HG03460 (cell line): Measurements from ENCODE around the gene PRUNE1.

Source experiments
- ATAC-seq: cut with Tn5 transposase; IDR thresholded peaks from one replicate; pipeline ENCODE4 v1.9.1; 2021; ENCODE audit not compliant: unreplicated experiment

The PRUNE1 gene

GRCh38 chr1:150976879-150977694 is 31.2 kb upstream of the PRUNE1 start:
- no peak for ATAC-seq

GRCh38 chr1:150979092-150980056 is 28.9 kb upstream of the PRUNE1 start:
- ATAC-seq: no peak

- no peak for ATAC-seq
Measured at GRCh38 chr1:150981177-150981804, 27.0 kb upstream of the PRUNE1 start.

- no peak for ATAC-seq
Measured at GRCh38 chr1:150981805-150982712, 26.2 kb upstream of the PRUNE1 start, which contains the start of gene ANXA9. Gene ANXA9, plus strand, starts transcription at chr1:150982292. Its CDS starts 814 bp downstream, at chr1:150983106.

GRCh38 chr1:150985179-150985825 is 22.9 kb upstream of the PRUNE1 start:
- no peak for ATAC-seq

- no peak for ATAC-seq
Measured at GRCh38 chr1:150987924-150988323, 20.3 kb upstream of the PRUNE1 start.

GRCh38 chr1:150992626-150993025 is 15.6 kb upstream of the PRUNE1 start:
- ATAC-seq: no peak

GRCh38 chr1:150994248-150994647 is 14.0 kb upstream of the PRUNE1 start:
- ATAC-seq: no peak

GRCh38 chr1:150995460-150995859 is 12.8 kb upstream of the PRUNE1 start:
- no peak for ATAC-seq

GRCh38 chr1:150995896-150996295 is 12.4 kb upstream of the PRUNE1 start:
- ATAC-seq: no peak

- ATAC-seq: no peak
Measured at GRCh38 chr1:150997126-150997872, 10.9 kb upstream of the PRUNE1 start.

- no peak for ATAC-seq
Measured at GRCh38 chr1:150997949-150998348, 10.3 kb upstream of the PRUNE1 start.

GRCh38 chr1:150999051-150999674 is 9.1 kb upstream of the PRUNE1 start:
- ATAC-seq: no peak

- no peak for ATAC-seq
Measured at GRCh38 chr1:150999926-151000325, 8.3 kb upstream of the PRUNE1 start.

GRCh38 chr1:151000408-151000807 is 7.8 kb upstream of the PRUNE1 start:
- no peak for ATAC-seq

- ATAC-seq: no peak
Measured at GRCh38 chr1:151001602-151002001, 6.6 kb upstream of the PRUNE1 start.

GRCh38 chr1:151002051-151002450 is 6.2 kb upstream of the PRUNE1 start:
- ATAC-seq: no peak

GRCh38 chr1:151002611-151003010 is 5.6 kb upstream of the PRUNE1 start:
- no peak for ATAC-seq

- ATAC-seq: no peak
Measured at GRCh38 chr1:151003180-151003579, 5.1 kb upstream of the PRUNE1 start.
